OCI-LY7 (cell line): Measurements from ENCODE around the gene GARIN5B.

Source experiments
- CTCF ChIP-seq: fragments of 200-600 bp; sonication (generic); conservative IDR thresholded peaks from 2 replicates; pipeline ENCODE4 v1.5.1; 2014; ENCODE audit warnings: mild to moderate bottlenecking, antibody characterized with exemption, low read length, moderate library complexity, mixed read lengths
- EZH2phosphoT487 ChIP-seq: fragments of 200-600 bp; sonication (generic); IDR thresholded peaks from 2 replicates; pipeline ENCODE4 v1.6.1; 2018; ENCODE audit warnings: low read depth, borderline replicate concordance, mild to moderate bottlenecking, mixed run types, antibody characterized with exemption, low read length, moderate library complexity, mixed read lengths

GRCh38 chr19:55391702-55392615 is 28.9 kb upstream of the GARIN5B start:
- TF ChIP-seq CTCF (no peak), EZH2phosphoT487 (no peak)
